ENCODE measurements around the gene FMO5.

The FMO5 gene

GRCh38 chr1:147156642-147157041 lies 68.5 kb downstream of the FMO5 start:
- Histone ChIP-seq H3K9me3 (ENCODE audit: control insufficient read depth, low read length) (no peaks in the 10 kb centered on the region), H3K4me3 (ENCODE audit: insufficient read depth, low read depth, low read length, poor library complexity, severe bottlenecking) (no peak overlapping the region), H3K27ac (ENCODE audit: insufficient read depth, low read length, poor library complexity, severe bottlenecking) (no peak overlapping the region), H3K36me3 (ENCODE audit: control insufficient read depth, insufficient read depth, low read length) (peaks cover 30% of the 10 kb centered on the region), H3K27me3 (replicated peaks; ENCODE audit: control insufficient read depth, insufficient read depth, low read length, poor library complexity, severe bottlenecking) (no peaks in the 10 kb centered on the region), H3K4me1 (ENCODE audit: control insufficient read depth, insufficient read depth, low read length, poor library complexity, severe bottlenecking) (no peaks in the 10 kb centered on the region)
- no peak for DNase-seq

DNA sequence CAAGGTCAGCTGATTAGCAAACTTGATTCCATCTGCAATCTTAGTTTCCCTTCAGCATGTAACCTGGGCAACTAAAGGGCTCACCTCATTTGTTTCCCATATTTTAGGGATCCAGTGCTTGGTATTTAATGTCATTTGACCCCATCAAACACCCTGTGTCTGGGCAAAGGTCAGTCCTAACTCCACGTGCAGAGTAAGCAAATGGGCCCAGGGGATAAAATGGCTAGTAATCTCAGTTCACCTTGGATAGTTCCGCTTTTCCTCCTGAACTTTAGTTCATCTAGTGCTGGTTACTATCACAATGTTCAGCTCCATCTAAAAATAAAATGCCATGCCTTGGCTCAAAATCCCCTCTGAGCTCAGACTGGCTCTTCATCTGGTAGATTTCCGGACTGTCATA lies 72.4 kb downstream of the FMO5 start:
- no peaks in the 10 kb centered on the region for H3K9me3 ChIP-seq (ENCODE audit: control insufficient read depth, low read length)
- DNase-seq: no peak
- no peaks in the 10 kb centered on the region for H3K4me1 ChIP-seq (ENCODE audit: control insufficient read depth, insufficient read depth, low read length, poor library complexity, severe bottlenecking)
- H3K4me3 ChIP-seq (ENCODE audit: insufficient read depth, low read depth, low read length, poor library complexity, severe bottlenecking): no peak overlapping the region
- no peak overlapping the region for H3K27ac ChIP-seq (ENCODE audit: insufficient read depth, low read length, poor library complexity, severe bottlenecking)
- no peaks in the 10 kb centered on the region for H3K27me3 ChIP-seq (replicated peaks; ENCODE audit: control insufficient read depth, insufficient read depth, low read length, poor library complexity, severe bottlenecking)
- no peaks in the 10 kb centered on the region for H3K36me3 ChIP-seq (ENCODE audit: control insufficient read depth, insufficient read depth, low read length)

DNA sequence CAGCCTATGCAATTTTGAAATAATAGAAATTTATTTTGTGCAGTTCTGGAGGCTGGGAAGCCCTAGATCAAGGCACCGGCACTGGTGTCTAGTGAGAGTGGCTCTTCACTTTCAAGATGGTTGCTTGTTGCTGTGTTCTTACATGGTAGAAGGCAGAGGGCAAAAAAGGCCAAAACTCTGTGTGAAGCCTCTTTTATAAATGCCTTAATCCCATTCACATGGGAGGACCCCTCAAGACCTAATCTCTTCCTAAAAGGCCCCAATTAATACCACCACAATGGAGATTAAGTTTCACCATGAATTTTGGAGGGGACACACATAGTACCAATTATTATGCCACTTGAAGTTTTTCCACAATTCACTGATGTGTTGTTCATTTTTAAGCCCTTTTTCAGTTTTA lies 73.9 kb downstream of the FMO5 start:
- Histone ChIP-seq H3K4me3 (ENCODE audit: insufficient read depth, low read depth, low read length, poor library complexity, severe bottlenecking) (no peak overlapping the region), H3K9me3 (ENCODE audit: control insufficient read depth, low read length) (no peaks in the 10 kb centered on the region), H3K27ac (ENCODE audit: insufficient read depth, low read length, poor library complexity, severe bottlenecking) (no peak overlapping the region), H3K27me3 (replicated peaks; ENCODE audit: control insufficient read depth, insufficient read depth, low read length, poor library complexity, severe bottlenecking) (no peaks in the 10 kb centered on the region), H3K36me3 (ENCODE audit: control insufficient read depth, insufficient read depth, low read length) (no peaks in the 10 kb centered on the region), H3K4me1 (ENCODE audit: control insufficient read depth, insufficient read depth, low read length, poor library complexity, severe bottlenecking) (no peaks in the 10 kb centered on the region)
- no peak for DNase-seq

- Histone ChIP-seq H3K27me3 (replicated peaks; ENCODE audit: control insufficient read depth, insufficient read depth, low read length, poor library complexity, severe bottlenecking) (no peaks in the 10 kb centered on the region), H3K9me3 (ENCODE audit: control insufficient read depth, low read length) (no peaks in the 10 kb centered on the region), H3K36me3 (ENCODE audit: control insufficient read depth, insufficient read depth, low read length) (no peaks in the 10 kb centered on the region), H3K27ac (ENCODE audit: insufficient read depth, low read length, poor library complexity, severe bottlenecking) (no peak overlapping the region), H3K4me3 (ENCODE audit: insufficient read depth, low read depth, low read length, poor library complexity, severe bottlenecking) (no peak overlapping the region), H3K4me1 (ENCODE audit: control insufficient read depth, insufficient read depth, low read length, poor library complexity, severe bottlenecking) (no peaks in the 10 kb centered on the region)
- no peak for DNase-seq
Measured at GRCh38 chr1:147142886-147143285, 82.3 kb downstream of the FMO5 start.
